22Rv1 (cell line): ENCODE data around the gene CXorf49.

Source experiments
- CTCF ChIP-seq: fragments of 450-650 bp; IDR thresholded peaks from 2 replicates; pipeline ENCODE4 v1.5.1; 2017; ENCODE audit warnings: mild to moderate bottlenecking
- ZFX ChIP-seq: fragments of 450-650 bp; IDR thresholded peaks from 2 replicates; pipeline ENCODE4 v1.6.1; 2017; ENCODE audit warnings: antibody characterized with exemption, borderline replicate concordance

DNA sequence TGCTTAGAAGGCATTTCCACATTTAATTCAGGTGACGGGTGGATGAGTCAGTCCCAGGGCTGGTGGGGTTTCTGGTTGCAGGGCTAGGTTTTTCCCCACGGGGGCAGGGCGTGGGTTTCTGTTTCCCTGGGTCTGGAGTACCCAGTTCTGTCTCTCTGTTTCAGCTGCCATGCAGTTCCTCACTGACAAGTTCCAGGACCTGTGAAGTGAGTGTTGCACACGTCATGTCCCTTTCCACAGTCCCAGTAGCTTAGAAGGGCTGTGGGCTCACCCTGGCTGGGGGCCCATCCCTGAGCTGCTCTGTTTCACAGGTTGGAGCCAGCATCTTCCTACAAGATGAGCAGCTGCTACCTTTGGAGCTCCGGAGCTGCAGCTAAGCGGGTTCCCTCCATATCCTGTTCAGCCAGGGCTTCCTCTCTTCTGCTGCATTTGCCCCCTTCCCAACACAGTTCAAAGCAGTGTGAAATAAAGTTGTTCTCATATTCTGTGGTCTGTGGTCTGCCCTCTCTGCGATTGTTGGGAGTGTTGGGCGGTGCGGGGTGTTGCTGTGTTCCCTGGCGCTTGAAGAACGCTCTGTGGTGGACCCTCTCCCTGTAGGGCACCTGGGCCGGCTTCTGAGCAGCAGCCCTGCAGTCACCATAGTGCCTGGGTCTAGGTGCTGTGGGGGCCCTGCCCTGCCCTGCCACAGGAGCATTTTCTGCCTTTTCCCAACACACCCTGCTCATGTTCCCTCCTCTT lies 46.9 kb downstream of the CXorf49 start:
- no peak for TF ChIP-seq CTCF
- TF ChIP-seq ZFX, result no peak
